Measurements from ENCODE around the gene DOK1. TPM values are rescaled to one million over a fixed set of nuclear protein-coding genes. Genes with fewer than 3 reads are reported as not detected.

DOK1 gene
- total RNA-seq, 1 experiment from 2014 or later = 13.6 TPM

DNA sequence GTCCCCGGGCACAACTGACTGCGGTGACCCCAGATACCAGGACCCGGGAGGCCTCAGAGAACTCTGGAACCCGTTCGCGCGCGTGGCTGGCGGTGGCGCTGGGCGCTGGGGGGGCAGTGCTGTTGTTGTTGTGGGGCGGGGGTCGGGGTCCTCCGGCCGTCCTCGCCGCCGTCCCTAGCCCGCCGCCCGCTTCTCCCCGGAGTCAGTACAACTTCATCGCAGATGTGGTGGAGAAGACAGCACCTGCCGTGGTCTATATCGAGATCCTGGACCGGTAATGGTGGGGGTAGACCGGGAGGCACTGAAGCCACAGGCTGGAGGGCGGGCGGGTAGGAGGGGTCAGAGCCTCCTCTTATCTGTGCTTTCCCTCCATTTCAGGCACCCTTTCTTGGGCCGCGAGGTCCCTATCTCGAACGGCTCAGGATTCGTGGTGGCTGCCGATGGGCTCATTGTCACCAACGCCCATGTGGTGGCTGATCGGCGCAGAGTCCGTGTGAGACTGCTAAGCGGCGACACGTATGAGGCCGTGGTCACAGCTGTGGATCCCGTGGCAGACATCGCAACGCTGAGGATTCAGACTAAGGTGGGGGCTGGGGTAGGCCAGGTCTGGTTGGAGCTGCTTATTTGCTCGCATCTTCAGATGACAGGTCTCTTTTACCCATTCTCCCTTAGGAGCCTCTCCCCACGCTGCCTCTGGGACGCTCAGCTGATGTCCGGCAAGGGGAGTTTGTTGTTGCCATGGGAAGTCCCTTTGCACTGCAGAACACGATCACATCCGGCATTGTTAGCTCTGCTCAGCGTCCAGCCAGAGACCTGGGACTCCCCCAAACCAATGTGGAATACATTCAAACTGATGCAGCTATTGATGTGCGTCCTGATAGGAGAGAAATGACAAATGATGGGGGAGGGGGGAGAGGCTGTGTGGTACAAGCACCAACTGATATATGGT, 24.0 kb upstream of the DOK1 start:
- DNase-seq (ENCODE audit: low read depth in 1 of 2, low spot score in 2 of 2) = peak in 1 of 2 experiments; percentile 43
- Histone ChIP-seq H3K4me1 (replicated peaks) (peaks cover 13% of the 10 kb centered on the region), H3K4me3 (peak overlapping the region; percentile 84), H3K9me3 (replicated peaks) (no peaks in the 10 kb centered on the region), H3K36me3 (peaks cover 58% of the 10 kb centered on the region), H3K27ac (peak overlapping the region; percentile 14; the same call in 1 of the 2 replicates), H3K27me3 (replicated peaks) (no peaks in the 10 kb centered on the region)

DNA sequence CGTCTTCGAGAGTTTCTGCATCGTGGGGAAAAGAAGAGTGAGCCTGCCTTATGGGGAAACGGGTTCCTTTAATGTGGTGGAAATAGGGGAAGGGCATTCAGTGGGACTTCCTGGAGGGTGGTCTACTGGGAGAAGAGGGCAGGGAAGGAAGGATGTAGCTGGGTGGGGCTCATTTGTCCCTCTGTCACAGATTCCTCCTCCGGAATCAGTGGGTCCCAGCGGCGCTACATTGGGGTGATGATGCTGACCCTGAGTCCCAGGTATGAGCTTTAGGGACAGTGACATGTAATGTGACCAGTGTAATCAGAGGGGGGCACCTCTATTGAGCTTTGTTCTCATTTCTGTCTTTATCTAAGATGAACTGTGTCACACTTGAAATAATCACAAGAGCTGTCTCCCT, 22.9 kb upstream of the DOK1 start:
- Histone ChIP-seq H3K9me3 (replicated peaks) (no peaks in the 10 kb centered on the region), H3K27ac (no peak overlapping the region), H3K36me3 (peaks cover 46% of the 10 kb centered on the region), H3K4me1 (replicated peaks) (peaks cover 13% of the 10 kb centered on the region), H3K27me3 (replicated peaks) (no peaks in the 10 kb centered on the region), H3K4me3 (no peak overlapping the region)
- no peak for DNase-seq (ENCODE audit: low read depth in 1 of 2, low spot score in 2 of 2)

DNA sequence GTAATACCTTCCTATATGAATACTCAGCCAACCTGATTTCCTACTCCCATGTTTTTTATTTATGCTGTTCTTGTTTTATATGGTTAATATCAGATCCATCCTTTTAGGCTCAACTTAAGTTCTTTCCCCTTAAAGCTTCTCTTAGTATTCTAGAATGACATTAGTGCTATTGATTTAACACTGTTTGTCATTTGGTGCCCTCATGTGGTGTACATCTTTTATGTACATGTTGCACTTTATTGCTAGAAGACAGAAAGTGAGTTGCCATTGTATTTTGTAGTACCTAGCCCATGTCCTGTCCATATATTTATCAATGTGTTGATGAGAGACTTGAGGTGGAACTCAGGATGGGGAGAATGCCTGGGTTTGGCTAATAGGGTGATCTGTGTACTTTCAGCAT, 22.3 kb upstream of the DOK1 start:
- DNase-seq (ENCODE audit: low read depth in 1 of 2, low spot score in 2 of 2) = no peak
- Histone ChIP-seq H3K9me3 (replicated peaks) (no peaks in the 10 kb centered on the region), H3K27me3 (replicated peaks) (no peaks in the 10 kb centered on the region), H3K4me1 (replicated peaks) (peaks cover 13% of the 10 kb centered on the region), H3K4me3 (no peak overlapping the region), H3K36me3 (peaks cover 41% of the 10 kb centered on the region), H3K27ac (no peak overlapping the region)

DNA sequence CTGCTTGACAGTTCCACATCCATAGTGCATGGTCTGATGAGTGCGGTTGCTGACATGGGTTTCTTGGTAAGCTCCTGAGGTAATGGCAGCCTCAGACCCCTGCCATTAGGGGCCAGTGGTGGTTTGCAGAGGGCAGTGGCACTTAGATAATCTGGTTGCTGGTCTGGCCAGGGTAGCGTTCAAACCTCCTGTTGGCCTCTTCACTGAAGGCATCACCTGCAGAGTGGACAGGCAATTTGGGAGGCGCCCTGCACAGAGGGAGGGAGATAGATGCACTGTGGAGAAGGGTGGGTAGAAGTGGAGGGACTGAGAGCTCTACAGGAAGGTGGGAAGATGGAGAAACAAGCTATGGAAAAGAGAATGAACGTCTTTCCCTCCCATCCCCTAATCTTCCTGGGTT, 21.1 kb upstream of the DOK1 start:
- Histone ChIP-seq H3K27me3 (replicated peaks) (no peaks in the 10 kb centered on the region), H3K27ac (no peak overlapping the region), H3K9me3 (replicated peaks) (no peaks in the 10 kb centered on the region), H3K4me3 (no peak overlapping the region), H3K4me1 (replicated peaks) (peaks cover 9% of the 10 kb centered on the region), H3K36me3 (peaks cover 29% of the 10 kb centered on the region)
- no peak for DNase-seq (ENCODE audit: low read depth in 1 of 2, low spot score in 2 of 2)

DNA sequence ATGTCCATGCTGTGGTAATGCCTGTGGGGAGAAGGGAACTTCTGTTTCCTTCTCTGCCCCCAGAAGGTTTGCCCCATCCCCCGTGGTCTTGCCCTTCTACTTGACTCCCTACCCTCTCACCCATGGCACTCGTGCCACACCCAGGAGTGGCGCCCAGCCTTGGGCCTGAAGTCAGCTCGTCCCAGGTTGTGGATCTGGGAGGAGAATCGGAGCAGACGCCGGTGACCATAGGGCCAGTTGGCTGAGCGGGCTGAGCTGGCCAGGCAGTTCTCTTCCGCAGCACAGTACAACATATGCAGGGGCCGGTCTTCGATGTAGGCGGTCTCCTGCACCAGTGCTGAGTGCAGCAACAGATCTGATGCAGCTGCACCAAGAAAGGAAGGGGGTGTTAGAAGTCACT, 20.1 kb upstream of the DOK1 start:
- Histone ChIP-seq H3K27me3 (replicated peaks) (no peaks in the 10 kb centered on the region), H3K36me3 (peaks cover 23% of the 10 kb centered on the region), H3K4me3 (no peak overlapping the region), H3K27ac (no peak overlapping the region), H3K9me3 (replicated peaks) (no peaks in the 10 kb centered on the region), H3K4me1 (replicated peaks) (peaks cover 7% of the 10 kb centered on the region)
- DNase-seq (ENCODE audit: low read depth in 1 of 2, low spot score in 2 of 2) = no peak

DNA sequence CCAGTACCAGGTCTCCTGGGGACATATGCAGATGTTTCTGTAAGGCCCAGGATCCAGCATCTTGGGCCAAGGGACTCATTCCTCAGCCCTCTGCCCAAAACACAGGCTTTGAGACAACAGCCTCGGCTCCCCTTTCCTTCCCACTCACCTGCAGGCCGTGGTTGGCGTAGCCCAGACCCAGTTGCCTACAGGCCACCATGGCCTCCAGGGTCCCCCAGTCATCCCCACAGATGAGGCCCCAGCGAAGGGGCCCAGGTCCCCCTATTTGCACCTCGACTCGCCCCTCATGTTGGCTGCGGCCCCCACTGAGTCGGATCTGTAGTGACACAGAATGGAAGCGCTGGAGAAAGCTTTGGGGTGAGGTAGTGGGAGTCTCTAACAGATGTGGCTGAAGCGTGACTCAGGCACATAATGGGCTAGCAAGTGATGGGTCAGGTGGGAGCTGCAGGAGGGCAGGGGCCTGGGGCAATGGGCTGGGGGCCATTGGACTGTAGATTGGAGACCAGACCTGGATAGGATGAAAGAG, 19.0 kb upstream of the DOK1 start:
- H3K27ac ChIP-seq = no peak overlapping the region

DNA sequence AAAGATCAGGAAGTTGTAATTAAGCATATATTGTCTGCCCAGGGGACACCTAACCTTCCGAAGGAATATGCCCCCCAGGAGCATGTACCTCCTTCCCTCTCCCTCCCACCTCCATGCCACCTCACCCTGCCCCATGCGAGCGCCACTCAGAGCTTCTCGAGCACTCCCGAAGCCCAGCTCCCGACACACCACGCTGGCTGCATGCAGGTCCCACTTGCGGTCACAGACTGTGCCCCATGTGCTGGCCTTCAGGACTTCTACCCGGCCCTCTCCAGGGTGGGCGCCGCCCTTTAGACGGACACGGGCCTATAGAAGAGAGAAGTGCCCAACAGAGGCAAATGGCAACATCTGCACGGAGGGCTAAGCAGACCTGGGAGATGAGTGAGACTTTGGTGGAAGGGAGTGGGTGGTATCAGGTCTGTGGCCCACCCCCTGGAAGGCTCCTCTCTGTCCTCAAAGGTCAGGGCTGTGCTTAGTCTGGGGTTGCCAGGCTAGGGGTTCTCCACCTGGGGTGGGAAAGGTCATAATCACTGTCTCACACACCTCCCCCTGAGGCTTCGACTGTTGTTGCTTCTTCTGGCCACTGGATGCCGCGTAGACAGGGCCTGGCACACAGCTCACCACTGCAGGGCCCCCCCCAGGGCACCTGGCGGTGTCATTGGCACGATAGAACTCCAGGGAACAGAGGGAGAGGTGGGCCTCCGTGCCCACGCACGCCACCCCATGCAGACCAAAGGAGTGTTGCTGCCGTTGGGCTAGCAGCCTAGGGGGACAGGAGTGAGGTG, 18.2 kb upstream of the DOK1 start:
- H3K4me3 ChIP-seq = no peak overlapping the region
- no peaks in the 10 kb centered on the region for H3K9me3 ChIP-seq (replicated peaks)
- DNase-seq (ENCODE audit: low read depth in 1 of 2, low spot score in 2 of 2) = no peak
- H3K27me3 ChIP-seq (replicated peaks) = no peaks in the 10 kb centered on the region
- H3K4me1 ChIP-seq (replicated peaks) = no peaks in the 10 kb centered on the region
- peaks cover 17% of the 10 kb centered on the region for H3K36me3 ChIP-seq
- no peak overlapping the region for H3K27ac ChIP-seq

More for the DNA sequence above, 19.0 kb upstream of the DOK1 start:
- Histone ChIP-seq H3K36me3 (peaks cover 22% of the 10 kb centered on the region), H3K4me3 (no peak overlapping the region), H3K4me1 (replicated peaks) (peaks cover 6% of the 10 kb centered on the region), H3K27me3 (replicated peaks) (no peaks in the 10 kb centered on the region), H3K9me3 (replicated peaks) (no peaks in the 10 kb centered on the region)
- DNase-seq (ENCODE audit: low read depth in 1 of 2, low spot score in 2 of 2) = no peak

DNA sequence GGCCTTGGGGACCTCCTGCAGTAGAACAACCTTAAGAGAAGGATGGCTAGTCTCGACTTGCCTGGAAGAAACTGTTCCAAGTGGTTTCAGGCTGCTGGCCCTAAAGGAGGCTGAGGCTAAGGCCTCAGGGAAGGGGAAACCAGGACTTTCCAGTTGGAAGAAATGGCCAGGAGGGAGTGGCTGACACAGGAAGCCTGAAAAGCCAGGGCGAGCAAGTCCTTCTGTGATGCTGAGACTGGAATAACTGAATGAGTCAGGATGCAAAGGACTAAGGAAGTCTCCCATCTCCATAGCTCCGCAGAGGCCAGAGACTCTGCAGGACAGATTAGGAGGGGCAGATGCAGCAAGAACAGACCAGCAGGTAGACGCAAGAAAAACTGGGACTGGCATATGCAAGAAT, 17.4 kb upstream of the DOK1 start:
- H3K4me3 ChIP-seq = no peak overlapping the region
- no peaks in the 10 kb centered on the region for H3K4me1 ChIP-seq (replicated peaks)
- no peak overlapping the region for H3K27ac ChIP-seq
- no peaks in the 10 kb centered on the region for H3K27me3 ChIP-seq (replicated peaks)
- peaks cover 11% of the 10 kb centered on the region for H3K36me3 ChIP-seq
- DNase-seq (ENCODE audit: low read depth in 1 of 2, low spot score in 2 of 2) = no peak
- no peaks in the 10 kb centered on the region for H3K9me3 ChIP-seq (replicated peaks)

DNA sequence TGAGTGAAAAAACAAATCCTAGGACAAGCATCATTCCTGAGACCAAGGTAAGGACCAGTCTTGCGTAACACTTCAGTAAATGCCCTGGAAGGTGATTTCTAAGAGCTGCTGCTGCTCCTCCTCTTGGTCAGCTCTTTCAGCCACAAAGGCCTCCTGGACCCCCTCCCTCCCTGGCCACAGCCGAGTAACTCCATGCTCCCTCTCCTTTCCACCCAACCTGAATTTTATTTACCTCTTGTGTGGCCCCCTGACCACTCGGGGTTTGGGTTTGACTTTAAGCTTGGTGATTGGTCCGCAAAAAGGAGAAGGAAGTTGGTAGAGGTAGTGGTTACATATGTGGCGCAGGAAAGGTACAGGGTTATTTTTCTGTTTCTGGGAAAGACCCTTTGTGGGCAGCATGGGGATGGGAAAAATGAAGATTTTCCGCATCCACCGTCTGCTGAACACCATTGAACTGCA, 15.6 kb upstream of the DOK1 start:
- H3K9me3 ChIP-seq (replicated peaks) = no peaks in the 10 kb centered on the region
- no peaks in the 10 kb centered on the region for H3K36me3 ChIP-seq
- no peak for DNase-seq (ENCODE audit: low read depth in 1 of 2, low spot score in 2 of 2)

DNA sequence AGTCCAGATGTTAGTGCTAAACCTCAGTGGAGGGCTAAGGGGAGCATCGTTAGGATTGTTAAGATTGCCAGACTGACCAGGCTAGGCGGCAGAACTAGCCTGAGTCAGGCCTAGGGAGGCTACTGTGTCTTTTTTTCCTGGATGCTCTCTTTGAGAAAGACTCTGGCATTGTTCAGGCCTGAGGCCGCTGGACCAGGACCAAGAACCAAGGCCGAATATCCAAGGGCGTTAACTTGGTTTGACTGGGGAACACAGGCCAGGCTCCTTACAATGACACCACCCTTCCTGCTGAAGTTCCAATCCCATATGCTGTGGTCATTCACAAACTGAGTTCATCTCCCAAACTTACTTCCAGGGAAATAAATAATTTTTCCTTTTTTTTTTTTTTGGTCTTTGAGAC, 14.2 kb upstream of the DOK1 start:
- no peak for DNase-seq (ENCODE audit: low read depth in 1 of 2, low spot score in 2 of 2)
- H3K9me3 ChIP-seq (replicated peaks) = no peaks in the 10 kb centered on the region
- no peaks in the 10 kb centered on the region for H3K4me1 ChIP-seq (replicated peaks)
- no peaks in the 10 kb centered on the region for H3K36me3 ChIP-seq
- H3K4me3 ChIP-seq = no peak overlapping the region
- no peak overlapping the region for H3K27ac ChIP-seq
- no peaks in the 10 kb centered on the region for H3K27me3 ChIP-seq (replicated peaks)

More for the DNA sequence above, 15.6 kb upstream of the DOK1 start:
- Histone ChIP-seq H3K4me3 (no peak overlapping the region), H3K27ac (no peak overlapping the region), H3K27me3 (replicated peaks) (no peaks in the 10 kb centered on the region), H3K4me1 (replicated peaks) (no peaks in the 10 kb centered on the region)

DNA sequence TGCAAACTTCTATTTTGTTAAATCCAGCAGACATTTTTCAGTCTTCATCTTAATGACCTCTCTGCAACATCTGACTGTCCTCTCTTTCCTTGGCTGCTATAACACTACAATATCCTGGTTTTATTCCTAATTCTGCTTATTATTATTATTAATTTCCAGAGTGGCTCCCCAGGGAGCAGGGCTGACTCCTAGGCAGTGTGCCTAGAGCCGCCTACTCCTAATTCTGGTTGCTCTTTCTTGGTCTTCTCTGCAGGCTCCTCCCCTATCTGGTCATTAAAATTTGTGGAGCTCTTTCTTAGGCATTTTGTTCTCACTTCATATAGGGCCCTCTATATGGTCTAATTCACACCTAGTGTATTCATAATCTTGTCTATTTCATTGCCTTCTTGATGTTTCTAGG, 11.5 kb upstream of the DOK1 start:
- H3K9me3 ChIP-seq (replicated peaks) = no peaks in the 10 kb centered on the region
- no peaks in the 10 kb centered on the region for H3K27me3 ChIP-seq (replicated peaks)
- no peak overlapping the region for H3K27ac ChIP-seq
- no peak overlapping the region for H3K4me3 ChIP-seq
- no peaks in the 10 kb centered on the region for H3K36me3 ChIP-seq
- H3K4me1 ChIP-seq (replicated peaks) = no peaks in the 10 kb centered on the region
- no peak for DNase-seq (ENCODE audit: low read depth in 1 of 2, low spot score in 2 of 2)

DNA sequence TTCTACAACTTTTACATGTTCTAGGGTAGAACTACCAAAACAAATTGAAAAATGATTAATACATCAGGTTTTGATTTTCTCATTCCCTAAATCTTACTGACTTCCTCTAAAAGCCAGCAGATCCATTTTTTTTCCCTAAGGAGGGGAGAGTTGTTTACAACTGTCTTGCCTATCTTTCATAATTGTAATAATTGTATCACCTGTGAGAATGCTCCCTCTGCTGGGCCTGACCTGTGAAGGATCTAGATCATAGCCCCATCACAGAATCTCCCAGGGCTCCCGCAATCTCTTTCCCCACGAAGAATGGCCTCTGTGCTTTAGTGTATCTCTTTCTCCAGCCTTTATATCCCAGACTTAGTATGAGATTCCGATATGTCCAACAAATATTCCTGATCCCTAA, 9.9 kb upstream of the DOK1 start:
- Histone ChIP-seq H3K27me3 (replicated peaks) (no peaks in the 10 kb centered on the region), H3K4me1 (replicated peaks) (peaks cover 13% of the 10 kb centered on the region), H3K9me3 (replicated peaks) (0 out of 2 replicates have a peak, but pooled peaks cover 7% of the 10 kb centered on the region), H3K4me3 (no peak overlapping the region), H3K36me3 (peaks cover 8% of the 10 kb centered on the region), H3K27ac (no peak overlapping the region)
- no peak for DNase-seq (ENCODE audit: low read depth in 1 of 2, low spot score in 2 of 2)

DNA sequence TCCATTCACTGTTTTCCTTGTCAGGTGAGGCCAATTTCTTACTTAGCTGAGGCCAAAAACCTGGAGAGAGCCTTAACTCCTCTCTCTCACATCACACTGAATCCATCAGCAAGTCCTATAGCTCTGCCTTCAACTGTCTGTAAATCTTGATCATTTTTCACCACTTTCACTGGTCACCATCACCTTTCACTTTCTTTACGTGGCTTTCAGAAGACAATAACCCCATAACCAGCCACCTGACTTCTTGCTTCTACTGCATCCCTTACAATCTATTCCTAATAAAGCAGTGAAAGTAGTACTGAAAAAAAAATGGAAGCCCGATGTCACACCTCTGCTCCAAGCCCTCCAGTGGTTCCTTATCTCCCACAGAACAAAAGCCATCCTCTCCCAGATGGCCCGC, 8.5 kb upstream of the DOK1 start:
- peaks cover 11% of the 10 kb centered on the region for H3K36me3 ChIP-seq
- H3K27me3 ChIP-seq (replicated peaks) = no peaks in the 10 kb centered on the region

More for the DNA sequence above, 8.5 kb upstream of the DOK1 start:
- DNase-seq (ENCODE audit: low read depth in 1 of 2, low spot score in 2 of 2) = no peak
- Histone ChIP-seq H3K27ac (no peak overlapping the region), H3K9me3 (replicated peaks) (0 out of 2 replicates have a peak, but pooled peaks cover 7% of the 10 kb centered on the region), H3K4me3 (no peak overlapping the region), H3K4me1 (replicated peaks) (peaks cover 13% of the 10 kb centered on the region)
